Activated CD8-positive, alpha-beta memory T cell treated with anti-CD3 and anti-CD28 coated beads for 24 hours (primary cell): ENCODE results near the gene FAM83G.
"Not testable (repeated sequence)": the region's sequence is repeated elsewhere in the genome, so short reads cannot be mapped to it uniquely, and the experiment has no call there.

Experiments
- DNase-seq: peaks from one replicate; pipeline ENCODE4 v3.0.0-alpha.2; 2020

The FAM83G gene

DNA sequence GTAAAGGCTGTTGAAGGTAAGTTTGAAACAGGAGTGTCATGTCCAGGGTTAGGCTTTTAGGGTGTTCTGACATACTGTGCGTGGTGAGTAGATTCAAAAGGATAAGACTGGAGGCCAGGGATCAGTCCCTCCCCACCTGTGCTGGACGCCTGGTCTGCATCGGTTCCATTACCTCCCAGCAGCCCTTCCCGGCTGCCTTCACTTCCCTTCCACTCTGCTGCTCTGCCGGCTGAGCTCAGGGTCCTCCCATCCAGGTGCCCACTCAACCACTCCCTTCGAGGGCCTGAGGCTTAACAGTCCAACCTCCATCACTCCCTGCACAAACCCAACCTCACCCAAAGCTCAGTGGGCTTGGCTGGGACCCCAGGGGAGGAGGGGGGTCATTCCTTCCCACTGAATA is 56.7 kb downstream of the FAM83G start:
- no peak for DNase-seq

DNA sequence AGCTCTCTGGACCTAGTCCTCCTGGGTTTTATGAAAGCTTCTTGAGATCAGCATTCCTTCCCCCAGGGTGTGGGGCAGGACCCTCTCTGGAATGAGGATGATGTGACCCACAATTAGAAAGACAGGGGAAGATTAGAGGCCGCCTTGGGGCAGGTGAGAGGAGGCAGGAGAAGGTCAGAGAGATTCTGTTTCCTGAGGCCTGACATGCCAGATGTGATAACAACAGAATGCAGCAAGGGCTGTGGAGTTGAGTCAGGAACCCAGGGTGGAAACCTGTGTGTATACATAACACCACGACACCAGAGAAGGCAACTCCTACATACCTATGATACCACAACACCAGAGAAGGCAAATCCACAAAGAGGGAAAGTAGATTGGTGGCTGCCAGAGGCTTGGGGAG is 58.0 kb downstream of the FAM83G start:
- no peak for DNase-seq

DNA sequence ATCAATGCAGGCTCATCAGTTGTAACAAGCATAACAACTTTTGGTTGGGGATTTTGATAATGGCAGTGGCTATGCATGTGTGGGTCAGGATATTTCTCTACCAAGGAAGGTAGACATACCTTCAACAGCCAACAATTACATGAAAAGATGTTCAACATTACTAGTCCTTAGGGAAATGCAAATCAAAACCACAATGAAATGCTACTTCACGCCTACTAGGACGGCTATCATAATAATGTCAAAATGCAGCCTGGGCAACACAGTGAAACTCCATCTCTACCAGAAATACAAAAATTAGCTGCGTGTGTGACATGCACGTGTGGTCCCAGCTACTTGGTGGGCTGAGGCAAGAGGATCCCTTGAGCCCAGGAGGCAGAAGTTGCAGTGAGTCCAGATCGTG is 59.9 kb downstream of the FAM83G start:
- DNase-seq, result no peak

DNA sequence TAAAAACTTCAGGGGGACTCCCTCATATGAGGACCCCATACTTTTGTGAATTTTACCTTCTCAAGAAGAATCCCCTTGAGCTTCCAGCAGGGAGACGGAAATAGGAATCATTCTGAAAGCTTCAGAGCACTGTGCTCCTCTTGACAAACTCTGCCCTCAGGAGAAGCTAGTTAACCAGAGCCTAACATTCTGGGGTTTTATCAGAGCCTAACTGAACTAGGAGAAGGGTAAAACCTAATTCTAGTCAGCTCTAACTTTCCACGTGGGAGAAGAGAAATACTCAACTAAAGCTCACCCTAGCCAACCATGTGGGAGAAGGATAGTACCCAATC is 65.9 kb downstream of the FAM83G start:
- DNase-seq, result no peak

DNA sequence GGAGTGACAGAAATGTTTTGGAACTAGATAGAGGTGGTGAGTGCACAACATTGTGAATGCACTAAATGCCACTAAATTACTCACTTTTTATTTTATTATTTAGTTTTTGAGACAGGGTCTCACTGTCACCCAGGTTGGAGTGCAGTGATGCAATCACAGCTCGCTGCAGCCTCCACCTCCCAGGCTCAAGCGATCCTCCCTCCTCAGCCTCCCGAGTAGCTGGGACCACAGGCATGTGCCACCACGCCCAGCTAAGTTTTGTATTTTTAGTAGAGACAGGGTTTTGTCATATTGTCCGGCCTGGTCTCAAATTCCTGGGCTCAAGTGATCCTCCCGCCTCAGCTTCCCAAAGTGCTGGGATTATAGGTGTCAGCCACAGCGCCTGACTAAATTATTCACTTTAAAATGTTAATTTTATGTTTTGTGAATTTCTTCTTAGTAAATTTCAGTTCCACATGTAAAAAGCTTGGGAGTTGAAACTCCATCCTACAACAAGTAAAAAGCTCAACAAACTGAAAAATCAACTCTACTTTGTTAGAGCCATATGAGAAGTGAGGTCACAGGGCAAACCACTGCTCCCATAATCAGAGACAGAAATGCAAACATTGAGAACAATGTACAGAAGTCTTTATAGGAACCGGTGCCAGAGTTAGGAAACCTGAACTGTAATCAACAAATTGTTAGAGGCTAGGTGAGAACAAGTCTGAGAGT is 66.4 kb downstream of the FAM83G start:
- DNase-seq, result no peak

DNA sequence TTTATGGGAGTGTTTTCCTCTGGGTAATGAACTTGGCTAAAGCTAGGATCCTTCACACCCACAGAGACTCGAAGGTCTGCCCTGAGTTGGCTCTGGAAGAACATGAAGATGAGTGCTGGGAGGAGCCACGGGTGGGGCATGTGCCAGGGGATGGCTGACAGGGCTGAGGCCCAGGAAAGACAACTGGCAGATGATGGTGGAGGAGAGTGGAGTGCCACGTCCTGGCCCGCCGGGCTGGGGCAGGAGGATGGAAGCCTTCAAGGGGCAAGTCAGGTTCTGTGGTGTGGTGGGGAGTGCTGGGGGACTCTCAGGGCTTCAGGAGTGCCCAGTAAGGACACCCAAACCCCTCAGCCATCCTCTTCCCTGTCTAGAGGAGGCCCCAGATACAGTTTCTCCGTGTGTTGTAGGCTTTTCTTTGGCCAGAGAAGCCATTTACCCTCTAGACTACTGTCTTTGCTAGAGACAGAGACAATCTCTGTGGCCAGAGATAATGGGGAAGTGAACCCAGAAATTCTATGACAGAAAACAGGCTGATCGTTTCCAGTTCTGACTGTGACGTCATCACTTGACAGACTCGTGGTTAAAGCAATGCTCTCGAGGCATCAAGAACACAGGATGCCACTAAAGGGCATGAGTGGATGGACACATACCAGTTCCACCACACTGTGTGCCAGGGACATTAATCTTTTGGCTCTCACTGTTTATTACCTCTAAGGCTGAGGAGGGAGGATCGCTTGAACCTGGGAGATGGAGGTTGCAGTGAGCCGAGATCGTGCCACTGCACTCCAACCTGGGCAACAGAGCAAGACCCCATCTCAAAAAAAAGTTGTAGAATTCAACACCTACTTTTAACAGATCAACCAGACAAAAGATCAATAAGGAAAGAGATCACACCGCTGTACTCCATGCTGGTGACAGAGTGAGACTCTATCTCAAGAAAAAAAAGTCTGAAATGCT is 71.2 kb downstream of the FAM83G start:
- no peak for DNase-seq

DNA sequence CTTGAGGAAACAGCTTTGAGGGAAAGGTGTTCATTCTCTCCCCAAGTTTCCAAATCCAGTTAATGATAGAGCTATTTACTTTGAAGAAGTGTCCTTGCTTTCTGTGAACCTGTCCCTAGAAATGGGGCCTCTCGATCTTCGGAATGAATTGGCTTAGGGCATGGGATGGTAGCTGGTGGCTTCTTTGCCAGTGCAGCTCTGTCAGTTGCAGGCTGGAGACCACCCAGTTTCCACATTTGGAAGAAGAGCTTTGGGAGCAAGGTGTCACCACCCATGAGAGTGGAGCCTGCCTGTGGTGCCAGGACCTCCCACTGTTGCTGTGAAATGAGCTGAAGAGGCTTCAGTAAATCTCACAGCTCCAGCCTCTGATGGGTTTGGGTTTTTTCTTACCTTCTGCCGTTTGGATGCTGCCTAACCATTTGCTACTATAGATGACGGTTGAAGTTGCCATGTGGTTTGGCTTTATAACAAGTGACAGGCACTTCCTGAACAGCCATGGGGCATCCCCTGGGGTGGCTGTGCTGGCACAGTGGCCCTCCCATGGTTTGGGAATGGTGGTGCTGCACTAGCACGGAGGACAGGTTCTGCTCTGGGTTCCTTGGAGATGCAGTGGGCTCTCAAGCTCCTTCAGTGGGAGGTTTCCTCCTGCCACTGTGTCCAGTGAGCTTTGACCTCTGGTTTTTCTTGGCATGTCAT is 72.1 kb downstream of the FAM83G start:
- no peak for DNase-seq

DNA sequence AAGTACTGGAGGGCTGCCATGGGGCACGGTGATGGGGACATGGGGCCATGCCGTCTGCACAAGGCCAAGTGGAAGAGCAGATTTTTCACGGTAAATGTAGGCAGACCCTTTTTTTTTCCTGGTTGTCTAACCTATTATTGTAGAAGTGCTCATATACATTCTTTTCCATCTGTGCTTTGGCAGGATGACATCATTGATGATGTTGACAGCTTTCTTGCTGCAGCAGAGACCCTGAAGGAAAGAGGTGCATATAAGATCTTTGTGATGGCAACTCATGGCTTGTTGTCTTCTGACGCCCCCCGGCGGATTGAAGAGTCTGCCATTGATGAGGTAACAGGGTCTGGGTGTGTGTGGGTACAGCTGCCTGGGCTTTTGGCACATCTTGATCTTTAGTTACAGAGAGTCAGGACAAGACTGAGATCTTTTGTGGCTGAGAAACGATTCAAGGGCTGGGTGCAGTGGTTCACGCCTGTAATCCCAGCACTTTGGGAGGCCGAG is 75.9 kb downstream of the FAM83G start:
- no peak for DNase-seq

DNA sequence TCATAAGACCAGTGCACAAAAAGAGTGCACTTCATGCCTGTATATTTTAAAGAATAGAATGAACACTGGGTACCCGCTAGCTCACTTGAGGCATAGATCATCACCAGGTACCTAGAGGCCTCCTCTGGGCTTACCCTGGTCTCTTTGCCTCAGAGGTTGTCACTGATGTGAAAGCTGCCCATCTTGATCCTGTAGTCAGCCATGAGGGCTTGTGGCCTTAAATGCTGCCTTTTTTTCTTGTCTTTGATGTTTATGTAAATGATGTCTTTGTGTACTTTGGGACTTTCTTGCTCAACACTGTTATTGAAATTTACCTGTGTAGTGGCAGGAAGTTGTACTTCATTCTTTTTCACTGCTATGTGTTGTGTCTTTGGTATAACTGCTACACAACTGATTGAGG is 79.4 kb downstream of the FAM83G start:
- DNase-seq, result no peak

DNA sequence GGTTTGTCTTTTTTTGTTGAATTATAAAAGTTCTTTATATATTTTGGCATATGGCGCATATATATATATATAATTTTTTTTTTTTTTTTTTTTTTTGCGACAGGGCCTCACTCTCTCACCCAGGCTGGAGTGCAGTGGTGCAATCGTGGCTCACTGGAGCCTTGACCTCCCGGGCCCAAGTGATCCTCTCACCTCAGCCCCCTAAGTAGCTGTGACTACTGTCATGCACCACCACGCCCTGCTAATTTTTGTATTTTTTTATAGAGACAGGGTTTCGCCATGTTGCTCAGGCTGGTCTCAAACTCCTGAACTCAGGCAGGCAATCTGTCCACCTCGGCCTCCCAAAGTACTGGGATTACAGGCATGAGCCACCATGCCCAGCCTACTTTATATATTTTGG is 82.0 kb downstream of the FAM83G start:
- DNase-seq, result not testable (repeated sequence)

DNA sequence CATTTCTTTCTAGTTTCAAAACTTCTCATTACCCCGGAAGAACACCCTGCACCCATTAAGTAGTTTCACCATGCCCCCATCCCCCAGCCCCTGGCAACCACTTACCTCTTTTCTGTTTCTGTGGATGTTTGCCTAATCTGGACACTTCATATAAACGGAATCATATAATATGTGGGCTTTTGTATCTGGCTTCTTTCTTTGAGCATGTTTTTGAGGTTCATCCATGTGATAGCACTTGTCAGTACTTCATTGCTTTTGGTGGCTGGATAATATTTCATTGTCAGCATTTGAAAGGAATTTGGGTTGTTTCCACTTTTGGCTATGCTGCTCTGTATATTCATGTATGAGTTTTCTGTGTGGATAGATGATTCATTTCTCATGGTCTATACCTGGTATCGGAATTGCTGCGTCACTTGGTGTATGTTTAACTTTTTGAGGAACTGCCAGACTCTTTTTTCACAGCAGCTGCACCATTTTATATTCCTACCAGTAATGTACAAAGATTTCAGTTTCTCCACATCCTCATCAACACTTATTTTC is 82.6 kb downstream of the FAM83G start:
- no peak for DNase-seq

DNA sequence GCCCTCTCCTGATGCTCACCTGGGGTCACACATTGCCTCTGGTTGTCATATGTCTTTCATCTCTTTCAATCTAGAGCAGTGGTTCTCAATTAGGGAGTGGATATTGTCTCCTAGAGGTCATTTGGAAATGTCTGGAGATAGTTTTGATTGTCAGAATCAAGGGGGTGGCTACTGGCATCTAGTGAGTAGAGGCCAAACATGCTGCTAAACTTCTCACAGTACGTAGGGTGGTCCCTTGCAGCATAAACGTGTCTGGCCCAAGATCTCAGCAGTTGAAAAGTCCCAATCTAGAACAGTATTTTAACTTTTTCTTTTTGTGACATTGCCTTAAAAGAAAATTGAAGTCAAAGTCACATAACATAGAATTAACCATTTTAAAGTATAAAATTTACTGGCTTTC is 83.1 kb downstream of the FAM83G start:
- DNase-seq, result no peak

DNA sequence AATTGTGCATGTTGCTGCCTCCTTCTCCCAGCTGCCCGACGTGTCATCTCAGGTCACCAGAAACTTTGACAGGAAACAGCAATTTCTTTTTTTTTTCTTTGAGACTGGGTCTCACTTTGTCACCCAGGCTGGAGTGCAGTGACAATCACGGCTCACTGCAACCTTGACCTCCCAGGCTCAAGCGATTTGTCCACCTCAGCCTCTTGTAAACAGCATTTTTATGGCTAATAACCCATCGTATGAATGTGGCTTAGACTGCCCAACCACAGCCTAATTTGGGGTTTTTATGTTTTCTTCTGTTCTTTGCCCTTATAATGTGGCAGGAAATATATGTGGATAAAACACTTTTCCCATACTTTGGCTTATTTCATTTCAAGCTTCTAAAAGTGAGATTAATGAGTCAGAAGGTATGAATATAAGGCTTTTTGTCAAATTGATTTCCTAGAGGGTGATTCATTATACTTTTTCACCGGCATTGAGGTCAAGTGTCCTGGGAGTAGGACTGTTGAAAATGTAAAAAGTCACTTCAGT is 83.6 kb downstream of the FAM83G start:
- DNase-seq, result no peak

DNA sequence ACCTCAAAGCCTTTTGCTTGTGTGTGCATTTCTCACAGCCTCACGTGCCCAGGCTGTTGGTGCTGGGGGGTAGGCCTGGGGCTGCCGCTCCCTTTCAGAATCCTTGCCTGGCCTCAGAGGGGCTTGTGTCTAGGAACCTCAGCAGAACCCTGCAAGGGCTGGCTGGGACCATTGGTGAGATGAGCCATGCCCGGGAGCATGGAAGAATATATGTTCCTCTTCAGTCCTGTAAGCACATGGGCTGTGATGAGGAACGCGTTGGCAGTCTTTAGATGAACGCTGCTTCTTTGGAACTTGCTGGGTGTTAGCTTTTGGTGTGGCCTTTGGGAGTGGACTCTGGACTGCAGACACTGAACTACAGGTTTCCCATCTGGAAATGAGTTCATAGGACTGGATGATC is 84.6 kb downstream of the FAM83G start:
- no peak for DNase-seq
